Stimulated activated CD8-positive, alpha-beta memory T cell treated with anti-CD3 and anti-CD28 coated beads, Interleukin-15, amount 100 ng/mL, for 48 hours (primary cell): ENCODE data around the gene MTIF3.

ENCODE experiments used
- DNase-seq, 2 donors: peaks; one replicate each; pipeline ENCODE4 v3.0.0-alpha.2; 2020; ENCODE audit warnings: low read depth in 2 of 2

Gene MTIF3

GRCh38 chr13:27449936-27450828 lies at the start of gene MTIF3:
Gene MTIF3 (minus strand): TSS chr13:27450564. CDS start chr13:27440448, 10,116 bp downstream.
- peak; percentile 92 to 97 for DNase-seq

GRCh38 chr13:27497563-27498230 lies 47.3 kb upstream of the MTIF3 start:
- no peak for DNase-seq

GRCh38 chr13:27496536-27497273 lies 46.3 kb upstream of the MTIF3 start:
- DNase-seq = no peak

GRCh38 chr13:27496006-27496405 lies 45.6 kb upstream of the MTIF3 start:
- no peak for DNase-seq

GRCh38 chr13:27495551-27495950 lies 45.2 kb upstream of the MTIF3 start:
- DNase-seq = no peak

- no peak for DNase-seq
Measured at GRCh38 chr13:27493981-27494380, 43.6 kb upstream of the MTIF3 start.

GRCh38 chr13:27489456-27489855 lies 39.1 kb upstream of the MTIF3 start:
- no peak for DNase-seq

GRCh38 chr13:27487776-27488175 lies 37.4 kb upstream of the MTIF3 start:
- DNase-seq = no peak

GRCh38 chr13:27483421-27483820 lies 33.1 kb upstream of the MTIF3 start:
- DNase-seq = no peak

- no peak for DNase-seq
Measured at GRCh38 chr13:27482983-27483382, 32.6 kb upstream of the MTIF3 start.

- no peak for DNase-seq
Measured at GRCh38 chr13:27481766-27482165, 31.4 kb upstream of the MTIF3 start.

GRCh38 chr13:27476943-27477703 lies 26.8 kb upstream of the MTIF3 start:
- DNase-seq = no peak

- DNase-seq = no peak
Measured at GRCh38 chr13:27474751-27475268, 24.4 kb upstream of the MTIF3 start.

GRCh38 chr13:27472941-27473340 lies 22.6 kb upstream of the MTIF3 start:
- no peak for DNase-seq

GRCh38 chr13:27472441-27472840 lies 22.1 kb upstream of the MTIF3 start:
- no peak for DNase-seq

GRCh38 chr13:27470075-27470820 lies 19.9 kb upstream of the MTIF3 start:
- no peak for DNase-seq

- DNase-seq = no peak
Measured at GRCh38 chr13:27466513-27466912, 16.1 kb upstream of the MTIF3 start.

GRCh38 chr13:27465611-27466010 lies 15.2 kb upstream of the MTIF3 start:
- DNase-seq = no peak

- DNase-seq = no peak
Measured at GRCh38 chr13:27463500-27463899, 13.1 kb upstream of the MTIF3 start.

- DNase-seq = no peak
Measured at GRCh38 chr13:27461940-27462584, 11.7 kb upstream of the MTIF3 start.
